ENCODE results near the gene DTHD1. TPM values are rescaled to one million over a fixed set of nuclear protein-coding genes. Genes with fewer than 3 reads are reported as not detected.

DTHD1 gene
- total RNA-seq, 1 experiment from 2014 or later = not detected

DNA sequence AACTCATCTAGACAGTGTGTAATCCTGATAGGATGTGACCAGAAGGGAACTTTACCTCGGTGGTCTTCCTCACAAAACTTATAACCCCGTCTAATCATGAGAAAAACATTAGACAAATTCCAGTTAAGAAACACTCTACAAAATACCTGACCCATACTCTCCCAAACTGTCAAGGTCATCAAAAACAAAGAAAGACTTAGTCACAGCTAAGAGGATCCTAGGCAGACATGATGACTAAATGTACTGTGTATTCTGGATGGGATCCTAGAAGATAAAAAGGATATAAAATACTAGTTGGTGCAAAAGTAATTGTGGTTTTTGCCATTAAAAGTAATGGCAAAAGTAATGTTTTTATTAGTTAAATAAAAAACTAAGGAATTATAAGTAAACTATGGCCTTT lies 81.6 kb downstream of the DTHD1 start:
- TF ChIP-seq TCF7L2 (IDR thresholded peaks at IDR 0.05; ENCODE audit: borderline replicate concordance, extremely low read depth, insufficient read depth, insufficient read length) (no peak), YY1 (IDR thresholded peaks at IDR 0.05; ENCODE audit: extremely low read depth, insufficient replicate concordance, low read depth, low read length) (no peak), MAX (IDR thresholded peaks at IDR 0.05) (no peak), JUND (IDR thresholded peaks at IDR 0.05) (no peak), POLR2AphosphoS5 (IDR thresholded peaks at IDR 0.05; ENCODE audit: low read depth, low read length) (no peak)
- CTCF ChIA-PET = interaction anchor here (1.4 kb wide), 1 partner anchor 37 kb away, joined by 3 read pairs; no protein-coding TSS in a partner anchor
- Histone ChIP-seq H3K27ac (ENCODE audit: low read depth, low read length) (no peak overlapping the region), H3K9me3 (ENCODE audit: control insufficient read depth in 1 of 2, insufficient read depth in 1 of 2, low read depth in 1 of 2, low read length in 2 of 2) (no peaks in the 10 kb centered on the region), H3K79me2 (ENCODE audit: insufficient read depth, low read length) (no peaks in the 10 kb centered on the region), H2AFZ (ENCODE audit: low read depth, low read length, poor library complexity, severe bottlenecking) (no peak overlapping the region), H3K4me1 (ENCODE audit: control insufficient read depth in 1 of 2, insufficient read depth in 2 of 2, low read length in 2 of 2) (no peaks in the 10 kb centered on the region), H3K9ac (ENCODE audit: low read length) (no peak overlapping the region), H3K36me3 (ENCODE audit: control insufficient read depth in 1 of 2, insufficient read depth in 2 of 2, low read length in 2 of 2) (no peaks in the 10 kb centered on the region), H3K27me3 (ENCODE audit: insufficient read depth, low read length) (no peaks in the 10 kb centered on the region), H3K9me2 (ENCODE audit: insufficient read depth) (no peaks in the 10 kb centered on the region), H4K20me1 (ENCODE audit: insufficient read depth) (no peaks in the 10 kb centered on the region), H3K4me2 (ENCODE audit: low read length) (no peak overlapping the region), H3K4me3 (replicated peaks in 1 of 2; ENCODE audit: low read depth in 1 of 2, low read length in 2 of 2) (no peak overlapping the region)
- POLR2A ChIA-PET = no interaction called here
- intact Hi-C loops (cut with micrococcal nuclease) = no loop called here
- no peak for DNase-seq (ENCODE audit: low read depth, low spot score)
- RAD21 ChIA-PET (ENCODE audit: low non-redundant PET in 1 of 2, low total read pairs in 2 of 2, uncharacterized antibody in 2 of 2, unreplicated experiment in 2 of 2) = no interaction called here
- BruUV-seq (replicated peaks) = no TSS peak
- ATAC-seq = no peak

DNA sequence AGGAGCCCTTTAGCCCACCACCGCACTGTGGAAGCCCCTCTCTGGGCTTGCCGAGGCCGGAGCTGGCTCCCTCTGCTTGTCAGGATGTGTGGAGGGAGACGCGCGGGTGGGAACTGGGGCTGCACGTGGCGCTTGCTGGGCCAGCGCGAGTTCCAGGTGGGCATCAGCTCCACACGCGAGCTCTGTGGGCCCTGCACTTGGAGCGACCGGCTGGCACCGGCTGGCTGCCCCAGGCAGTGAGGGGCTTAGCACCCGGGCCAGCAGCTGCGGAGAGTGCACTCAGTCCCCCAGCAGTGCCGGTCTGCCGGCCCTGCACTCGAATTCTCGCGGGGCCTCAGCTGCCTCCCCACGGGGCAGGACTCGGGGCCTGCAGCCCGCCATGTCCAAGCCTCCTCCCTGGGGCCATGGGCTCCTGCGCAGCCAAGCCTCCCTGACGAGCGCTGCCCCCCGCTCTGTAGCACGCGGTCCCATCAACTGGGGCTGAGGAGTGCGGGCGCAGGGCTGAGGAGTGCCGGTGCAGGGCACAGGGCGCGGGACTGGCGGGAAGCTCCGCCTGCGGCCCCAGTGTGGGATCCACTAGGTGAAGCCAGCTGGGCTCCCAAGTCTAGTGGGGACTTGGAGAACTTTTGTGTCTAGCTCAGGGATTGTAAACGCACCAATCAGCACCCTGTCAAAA lies 93.6 kb downstream of the DTHD1 start:
- Histone ChIP-seq H3K4me2 (ENCODE audit: low read length) (no peak overlapping the region), H3K79me2 (ENCODE audit: insufficient read depth, low read length) (no peaks in the 10 kb centered on the region), H3K4me1 (ENCODE audit: control insufficient read depth in 1 of 2, insufficient read depth in 2 of 2, low read length in 2 of 2) (no peaks in the 10 kb centered on the region), H3K4me3 (replicated peaks in 1 of 2; ENCODE audit: low read depth in 1 of 2, low read length in 2 of 2) (no peak overlapping the region), H3K9ac (ENCODE audit: low read length) (no peak overlapping the region), H3K27ac (ENCODE audit: low read depth, low read length) (no peak overlapping the region), H4K20me1 (ENCODE audit: insufficient read depth) (no peaks in the 10 kb centered on the region), H2AFZ (ENCODE audit: low read depth, low read length, poor library complexity, severe bottlenecking) (no peak overlapping the region), H3K27me3 (ENCODE audit: insufficient read depth, low read length) (no peaks in the 10 kb centered on the region), H3K9me3 (ENCODE audit: control insufficient read depth in 1 of 2, insufficient read depth in 1 of 2, low read depth in 1 of 2, low read length in 2 of 2) (0 out of 4 replicates have a peak, but pooled peaks cover 0 to 5% of the 10 kb centered on the region in 2 experiments), H3K36me3 (ENCODE audit: control insufficient read depth in 1 of 2, insufficient read depth in 2 of 2, low read length in 2 of 2) (no peaks in the 10 kb centered on the region), H3K9me2 (ENCODE audit: insufficient read depth) (no peaks in the 10 kb centered on the region)
- CTCF ChIA-PET = no interaction called here
- intact Hi-C loops (cut with micrococcal nuclease) = no loop called here
- no TSS peak for BruUV-seq (replicated peaks)
- RAD21 ChIA-PET (ENCODE audit: low non-redundant PET in 1 of 2, low total read pairs in 2 of 2, uncharacterized antibody in 2 of 2, unreplicated experiment in 2 of 2) = no interaction called here
- no peak for ATAC-seq
- POLR2A ChIA-PET = no interaction called here
- DNase-seq (ENCODE audit: low read depth, low spot score) = no peak
- TF ChIP-seq, protein P1, sequence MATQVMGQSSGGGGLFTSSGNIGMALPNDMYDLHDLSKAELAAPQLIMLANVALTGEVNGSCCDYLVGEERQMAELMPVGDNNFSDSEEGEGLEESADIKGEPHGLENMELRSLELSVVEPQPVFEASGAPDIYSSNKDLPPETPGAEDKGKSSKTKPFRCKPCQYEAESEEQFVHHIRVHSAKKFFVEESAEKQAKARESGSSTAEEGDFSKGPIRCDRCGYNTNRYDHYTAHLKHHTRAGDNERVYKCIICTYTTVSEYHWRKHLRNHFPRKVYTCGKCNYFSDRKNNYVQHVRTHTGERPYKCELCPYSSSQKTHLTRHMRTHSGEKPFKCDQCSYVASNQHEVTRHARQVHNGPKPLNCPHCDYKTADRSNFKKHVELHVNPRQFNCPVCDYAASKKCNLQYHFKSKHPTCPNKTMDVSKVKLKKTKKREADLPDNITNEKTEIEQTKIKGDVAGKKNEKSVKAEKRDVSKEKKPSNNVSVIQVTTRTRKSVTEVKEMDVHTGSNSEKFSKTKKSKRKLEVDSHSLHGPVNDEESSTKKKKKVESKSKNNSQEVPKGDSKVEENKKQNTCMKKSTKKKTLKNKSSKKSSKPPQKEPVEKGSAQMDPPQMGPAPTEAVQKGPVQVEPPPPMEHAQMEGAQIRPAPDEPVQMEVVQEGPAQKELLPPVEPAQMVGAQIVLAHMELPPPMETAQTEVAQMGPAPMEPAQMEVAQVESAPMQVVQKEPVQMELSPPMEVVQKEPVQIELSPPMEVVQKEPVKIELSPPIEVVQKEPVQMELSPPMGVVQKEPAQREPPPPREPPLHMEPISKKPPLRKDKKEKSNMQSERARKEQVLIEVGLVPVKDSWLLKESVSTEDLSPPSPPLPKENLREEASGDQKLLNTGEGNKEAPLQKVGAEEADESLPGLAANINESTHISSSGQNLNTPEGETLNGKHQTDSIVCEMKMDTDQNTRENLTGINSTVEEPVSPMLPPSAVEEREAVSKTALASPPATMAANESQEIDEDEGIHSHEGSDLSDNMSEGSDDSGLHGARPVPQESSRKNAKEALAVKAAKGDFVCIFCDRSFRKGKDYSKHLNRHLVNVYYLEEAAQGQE (IDR thresholded peaks at IDR 0.05; ENCODE audit: low read depth) = no peak
- TF ChIP-seq JUND (IDR thresholded peaks at IDR 0.05) = no peak
- no peak for TF ChIP-seq MAX (IDR thresholded peaks at IDR 0.05)
- TF ChIP-seq ZBTB33 (IDR thresholded peaks at IDR 0.05; ENCODE audit: extremely low read depth, insufficient replicate concordance, low read length) = no peak
- no peak for TF ChIP-seq SIN3A (IDR thresholded peaks at IDR 0.05; ENCODE audit: low read depth)
- TF ChIP-seq CEBPB (IDR thresholded peaks at IDR 0.05; ENCODE audit: low read depth) = no peak
- no peak for TF ChIP-seq ZFX (IDR thresholded peaks at IDR 0.05)
- TF ChIP-seq ELF1 (IDR thresholded peaks at IDR 0.05; ENCODE audit: borderline replicate concordance, low read depth) = no peak
- TF ChIP-seq ZNF274 (IDR thresholded peaks at IDR 0.05; ENCODE audit: low read depth, low read length) = no peak

All from HCT116 (cell line).